Neural cell (in vitro differentiated cells): ENCODE measurements around the gene CAPN2. TPM values are rescaled to one million over a fixed set of nuclear protein-coding genes. Genes with fewer than 3 reads are reported as not detected.

Experiments
- H2AFZ ChIP-seq: fragments of 200-600, 300-800 bp; sonication (generic), shearing (Covaris generic); 2 replicates; pipeline ENCODE4 v1.6.0; 2014; ENCODE audit warnings: low read depth, mild to moderate bottlenecking, antibody characterized with exemption, low read length, moderate library complexity
- H3F3A ChIP-seq: fragments of 200-600 bp; shearing (Covaris generic); 2 replicates; pipeline ENCODE4 v1.6.1; 2016; ENCODE audit warnings: mild to moderate bottlenecking, moderate library complexity, mixed read lengths, antibody characterized with exemption, low read length; ENCODE audit not compliant: insufficient read depth, poor library complexity, severe bottlenecking
- H3K27ac ChIP-seq: fragments of 200-600, 300-800 bp; sonication (generic), shearing (Covaris generic); 2 replicates; pipeline ENCODE4 v1.5.1; 2014; ENCODE audit warnings: mild to moderate bottlenecking, low read length, moderate library complexity
- H3K27me3 ChIP-seq: fragments of 300-800, 200-600 bp; sonication (generic), shearing (Covaris generic); 2 replicates; pipeline ENCODE4 v1.6.0; 2014; ENCODE audit warnings: mild to moderate bottlenecking, low read depth, low read length, moderate library complexity; ENCODE audit not compliant: insufficient read depth
- H3K36me3 ChIP-seq: fragments of 300-800, 200-600 bp; sonication (generic), shearing (Covaris generic); 2 replicates; pipeline ENCODE4 v1.5.1; 2014; ENCODE audit warnings: mild to moderate bottlenecking, antibody characterized with exemption, low read length, moderate library complexity; ENCODE audit not compliant: insufficient read depth
- H3K4me2 ChIP-seq: fragments of 300-800, 200-600 bp; sonication (generic), shearing (Covaris generic); 2 replicates; pipeline ENCODE4 v1.6.0; 2014; ENCODE audit warnings: mild to moderate bottlenecking, low read length
- H3K4me3 ChIP-seq: fragments of 300-800, 200-600 bp; sonication (generic), shearing (Covaris generic); 2 replicates; pipeline ENCODE4 v1.5.1; 2014; ENCODE audit warnings: mild to moderate bottlenecking, low read length, moderate library complexity
- H3K79me2 ChIP-seq: fragments of 200-600 bp; shearing (Covaris generic); replicated peaks from 2 replicates; pipeline ENCODE4 v1.6.0; 2014; ENCODE audit warnings: mild to moderate bottlenecking, low read length, moderate library complexity; ENCODE audit not compliant: insufficient read depth
- H3K9ac ChIP-seq: fragments of 300-800, 200-600 bp; sonication (generic), shearing (Covaris generic); 2 replicates; pipeline ENCODE4 v1.6.1; 2016; ENCODE audit warnings: mild to moderate bottlenecking, low read length, mixed read lengths
- H3K9me2 ChIP-seq: fragments of 200-600 bp; shearing (Covaris generic); 2 replicates; pipeline ENCODE4 v1.6.1; 2016; ENCODE audit warnings: mild to moderate bottlenecking, low read length, mixed read lengths; ENCODE audit not compliant: insufficient read depth
- H3K9me3 ChIP-seq: fragments of 200-600, 300-800 bp; sonication (generic), shearing (Covaris generic); 2 replicates; pipeline ENCODE4 v1.6.1; 2016; ENCODE audit warnings: mild to moderate bottlenecking, mixed run types, low read length, moderate library complexity, mixed read lengths
- H4K20me1 ChIP-seq: fragments of 200-600 bp; shearing (Covaris generic); 2 replicates; pipeline ENCODE4 v1.6.1; 2016; ENCODE audit warnings: mild to moderate bottlenecking, mixed run types; ENCODE audit not compliant: insufficient read depth
- EP300 ChIP-seq: fragments of 450-650 bp; conservative IDR thresholded peaks from 2 replicates; pipeline ENCODE4 v1.6.1; 2014; ENCODE audit warnings: antibody characterized with exemption, mild to moderate bottlenecking, moderate library complexity; ENCODE audit not compliant: poor library complexity, severe bottlenecking
- EZH2 ChIP-seq: fragments of 200-600, 300-800 bp; shearing (Covaris generic), sonication (generic); IDR thresholded peaks from 2 replicates; pipeline ENCODE4 v1.6.1; 2014; ENCODE audit warnings: antibody characterized with exemption, low read length, borderline replicate concordance, mild to moderate bottlenecking; ENCODE audit not compliant: insufficient read depth, poor library complexity, severe bottlenecking
- MXI1 ChIP-seq: fragments of 450-650 bp; conservative IDR thresholded peaks from 2 replicates; pipeline ENCODE4 v1.6.1; 2014; ENCODE audit warnings: antibody characterized with exemption, mild to moderate bottlenecking; ENCODE audit not compliant: poor library complexity, severe bottlenecking
- POLR2AphosphoS5 ChIP-seq: IDR thresholded peaks from 2 replicates; pipeline ENCODE4 v1.6.1; 2012
- RAD21 ChIP-seq: fragments of 450-650 bp; conservative IDR thresholded peaks from 2 replicates; pipeline ENCODE4 v1.6.1; 2014; ENCODE audit warnings: antibody characterized with exemption, mild to moderate bottlenecking, moderate library complexity
- SMC3 ChIP-seq: fragments of 450-650 bp; conservative IDR thresholded peaks from 2 replicates; pipeline ENCODE4 v1.6.1; 2014; ENCODE audit warnings: antibody characterized with exemption, mild to moderate bottlenecking, moderate library complexity; ENCODE audit not compliant: poor library complexity
- TAF1 ChIP-seq: IDR thresholded peaks from 2 replicates; pipeline ENCODE4 v1.6.1; 2012; ENCODE audit warnings: low read depth
- polyA plus RNA-seq: library from polyadenylated mRNA; depleted of rRNA; stranded (reverse); fragments of >200 nt; gene quantifications from 2 replicates; pipeline ENCODE4 v1.2.3, GENCODE V29; 2014
- TF ChIP-seq, protein P1 (sequence below): IDR thresholded peaks from 2 replicates; pipeline ENCODE4 v1.6.1; 2012; ENCODE audit warnings: borderline replicate concordance
- TF ChIP-seq, protein P2 (sequence below): fragments of 450-650 bp; IDR thresholded peaks from 2 replicates; pipeline ENCODE4 v1.5.1; 2014; ENCODE audit warnings: antibody characterized with exemption, mild to moderate bottlenecking, moderate library complexity; ENCODE audit not compliant: poor library complexity, severe bottlenecking

The CAPN2 gene
- polyA plus RNA-seq, 1 donor from 2014 or later, result 58.8 TPM

DNA sequence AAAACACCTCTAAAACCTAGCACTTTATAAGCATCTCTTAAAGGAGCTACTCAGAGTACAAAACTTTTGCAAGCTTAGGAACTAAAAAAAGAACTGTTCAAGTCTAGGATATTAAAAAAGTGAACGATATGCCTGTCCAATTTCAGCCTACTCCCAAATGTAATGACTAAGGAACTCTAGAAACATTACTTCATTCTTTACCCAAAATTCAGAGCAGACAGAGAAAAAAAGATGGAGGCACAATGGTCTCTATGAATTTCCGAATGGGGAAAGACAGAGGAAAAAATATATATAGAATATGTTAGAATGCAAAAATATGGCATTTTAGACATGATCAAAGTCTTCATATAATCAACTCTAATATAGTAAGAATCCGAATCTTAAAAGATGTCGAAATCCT lies 72.2 kb downstream of the CAPN2 start:
- TF ChIP-seq, protein P1, sequence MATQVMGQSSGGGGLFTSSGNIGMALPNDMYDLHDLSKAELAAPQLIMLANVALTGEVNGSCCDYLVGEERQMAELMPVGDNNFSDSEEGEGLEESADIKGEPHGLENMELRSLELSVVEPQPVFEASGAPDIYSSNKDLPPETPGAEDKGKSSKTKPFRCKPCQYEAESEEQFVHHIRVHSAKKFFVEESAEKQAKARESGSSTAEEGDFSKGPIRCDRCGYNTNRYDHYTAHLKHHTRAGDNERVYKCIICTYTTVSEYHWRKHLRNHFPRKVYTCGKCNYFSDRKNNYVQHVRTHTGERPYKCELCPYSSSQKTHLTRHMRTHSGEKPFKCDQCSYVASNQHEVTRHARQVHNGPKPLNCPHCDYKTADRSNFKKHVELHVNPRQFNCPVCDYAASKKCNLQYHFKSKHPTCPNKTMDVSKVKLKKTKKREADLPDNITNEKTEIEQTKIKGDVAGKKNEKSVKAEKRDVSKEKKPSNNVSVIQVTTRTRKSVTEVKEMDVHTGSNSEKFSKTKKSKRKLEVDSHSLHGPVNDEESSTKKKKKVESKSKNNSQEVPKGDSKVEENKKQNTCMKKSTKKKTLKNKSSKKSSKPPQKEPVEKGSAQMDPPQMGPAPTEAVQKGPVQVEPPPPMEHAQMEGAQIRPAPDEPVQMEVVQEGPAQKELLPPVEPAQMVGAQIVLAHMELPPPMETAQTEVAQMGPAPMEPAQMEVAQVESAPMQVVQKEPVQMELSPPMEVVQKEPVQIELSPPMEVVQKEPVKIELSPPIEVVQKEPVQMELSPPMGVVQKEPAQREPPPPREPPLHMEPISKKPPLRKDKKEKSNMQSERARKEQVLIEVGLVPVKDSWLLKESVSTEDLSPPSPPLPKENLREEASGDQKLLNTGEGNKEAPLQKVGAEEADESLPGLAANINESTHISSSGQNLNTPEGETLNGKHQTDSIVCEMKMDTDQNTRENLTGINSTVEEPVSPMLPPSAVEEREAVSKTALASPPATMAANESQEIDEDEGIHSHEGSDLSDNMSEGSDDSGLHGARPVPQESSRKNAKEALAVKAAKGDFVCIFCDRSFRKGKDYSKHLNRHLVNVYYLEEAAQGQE, result no peak
- no peak for TF ChIP-seq MXI1
- TF ChIP-seq EP300, result no peak
- no peak for TF ChIP-seq SMC3
- TF ChIP-seq EZH2, result no peak
- TF ChIP-seq TAF1, result no peak
- Histone ChIP-seq H3K36me3 (peaks cover 10% of the 10 kb centered on the region), H3K9me2 (no peaks in the 10 kb centered on the region), H3F3A (peaks cover 3% of the 10 kb centered on the region), H2AFZ (no peak overlapping the region), H3K4me3 (no peak overlapping the region), H3K4me2 (no peak overlapping the region), H3K9me3 (no peaks in the 10 kb centered on the region), H3K79me2 (no peaks in the 10 kb centered on the region), H3K9ac (no peak overlapping the region), H4K20me1 (no peaks in the 10 kb centered on the region), H3K27ac (no peak overlapping the region), H3K27me3 (no peaks in the 10 kb centered on the region)

DNA sequence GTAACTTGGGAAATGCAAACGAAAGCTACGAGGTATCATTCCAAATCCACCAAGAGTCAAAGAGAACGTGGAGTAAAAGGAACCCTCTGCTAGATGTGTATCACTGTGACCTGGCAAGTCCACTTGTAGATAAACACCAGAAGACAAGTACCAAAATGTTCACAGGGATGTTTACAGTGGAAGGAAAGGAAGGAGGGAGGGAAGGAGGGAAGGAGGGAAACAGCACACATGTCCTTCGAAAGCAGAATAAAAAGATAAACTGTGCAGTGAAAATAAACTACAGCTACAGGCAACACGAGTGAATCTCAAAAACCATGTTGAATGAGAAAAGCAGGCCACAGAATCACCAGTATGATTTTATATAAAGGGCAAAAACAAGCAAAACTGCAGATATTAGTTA lies 73.5 kb downstream of the CAPN2 start:
- Histone ChIP-seq H3K79me2 (no peaks in the 10 kb centered on the region), H3K9me2 (no peaks in the 10 kb centered on the region), H3K4me2 (no peak overlapping the region), H4K20me1 (no peaks in the 10 kb centered on the region), H3K27ac (no peak overlapping the region), H3K27me3 (no peaks in the 10 kb centered on the region), H3K9me3 (no peaks in the 10 kb centered on the region), H3K36me3 (peaks cover 10% of the 10 kb centered on the region), H3K4me3 (no peak overlapping the region), H2AFZ (no peak overlapping the region), H3K9ac (no peak overlapping the region), H3F3A (no peaks in the 10 kb centered on the region)
- TF ChIP-seq, protein P1, result no peak
- TF ChIP-seq POLR2AphosphoS5, result no peak
- no peak for TF ChIP-seq RAD21
- TF ChIP-seq MXI1, result no peak
- no peak for TF ChIP-seq TAF1
- no peak for TF ChIP-seq EP300
- TF ChIP-seq, protein P2, sequence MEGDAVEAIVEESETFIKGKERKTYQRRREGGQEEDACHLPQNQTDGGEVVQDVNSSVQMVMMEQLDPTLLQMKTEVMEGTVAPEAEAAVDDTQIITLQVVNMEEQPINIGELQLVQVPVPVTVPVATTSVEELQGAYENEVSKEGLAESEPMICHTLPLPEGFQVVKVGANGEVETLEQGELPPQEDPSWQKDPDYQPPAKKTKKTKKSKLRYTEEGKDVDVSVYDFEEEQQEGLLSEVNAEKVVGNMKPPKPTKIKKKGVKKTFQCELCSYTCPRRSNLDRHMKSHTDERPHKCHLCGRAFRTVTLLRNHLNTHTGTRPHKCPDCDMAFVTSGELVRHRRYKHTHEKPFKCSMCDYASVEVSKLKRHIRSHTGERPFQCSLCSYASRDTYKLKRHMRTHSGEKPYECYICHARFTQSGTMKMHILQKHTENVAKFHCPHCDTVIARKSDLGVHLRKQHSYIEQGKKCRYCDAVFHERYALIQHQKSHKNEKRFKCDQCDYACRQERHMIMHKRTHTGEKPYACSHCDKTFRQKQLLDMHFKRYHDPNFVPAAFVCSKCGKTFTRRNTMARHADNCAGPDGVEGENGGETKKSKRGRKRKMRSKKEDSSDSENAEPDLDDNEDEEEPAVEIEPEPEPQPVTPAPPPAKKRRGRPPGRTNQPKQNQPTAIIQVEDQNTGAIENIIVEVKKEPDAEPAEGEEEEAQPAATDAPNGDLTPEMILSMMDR, result no peak
- TF ChIP-seq EZH2, result no peak
- no peak for TF ChIP-seq SMC3
